PC-3 (cell line): ENCODE results near the gene SLC8A3.

Experiments used
- CTCF ChIP-seq: fragments of 300-600 bp; sonication (generic); conservative IDR thresholded peaks from 2 replicates; pipeline ENCODE4 v1.5.1; 2017; ENCODE audit warnings: antibody characterized with exemption, low read depth, mild to moderate bottlenecking, low read length
- EZH2 ChIP-seq: fragments of 300-600 bp; sonication (generic); IDR thresholded peaks from one replicate; pipeline ENCODE4 v1.6.1; 2017; ENCODE audit warnings: antibody characterized with exemption, mild to moderate bottlenecking, low read length; ENCODE audit not compliant: unreplicated experiment
- EZH2phosphoT487 ChIP-seq: fragments of 300-600 bp; sonication (generic); IDR thresholded peaks from 2 replicates; pipeline ENCODE4 v1.6.1; 2018; ENCODE audit warnings: mild to moderate bottlenecking, antibody characterized with exemption, low read length, borderline replicate concordance

- TF ChIP-seq EZH2 (no peak), CTCF (no peak), EZH2phosphoT487 (no peak)
Measured at GRCh38 chr14:70183991-70184390, 4.8 kb downstream of the SLC8A3 start.
